Measurements from ENCODE around the gene CALD1.

- no peak for TF ChIP-seq CTCF (IDR thresholded peaks at IDR 0.05; ENCODE audit: borderline replicate concordance, extremely low read depth, low read length, poor library complexity, severe bottlenecking)
- no peak for TF ChIP-seq EZH2 (IDR thresholded peaks at IDR 0.05; ENCODE audit: borderline replicate concordance, low read depth, low read length, severe bottlenecking)
Measured at GRCh38 chr7:134939136-134939535, 159.7 kb downstream of the CALD1 start.

Data from DND-41 (cell line).